IMR-90 (cell line): ENCODE results near the gene NDUFB7.
A peak's percentile ranks its signal among the peaks of the same experiment; 100 is the strongest.

Source experiments
- CTCF ChIP-seq: conservative IDR thresholded peaks from 2 replicates; pipeline ENCODE4 v1.5.1; 2012; ENCODE audit warnings: mild to moderate bottlenecking, low read depth, low read length, improper control_type of control experiment
- FOS ChIP-seq: fragments of 150-350 bp; IDR thresholded peaks from 2 replicates; pipeline ENCODE4 v1.6.1; 2016; ENCODE audit warnings: low read depth, low read length
- TF ChIP-seq, protein P1 (sequence below): fragments of 150-350 bp; IDR thresholded peaks from 2 replicates; pipeline ENCODE4 v1.6.1; 2017; ENCODE audit warnings: mild to moderate bottlenecking, antibody characterized with exemption, low read length, low read depth

- TF ChIP-seq CTCF (no peak), FOS (peak; percentile 57; the same call in 1 of the 2 replicates)
- TF ChIP-seq, protein P1, sequence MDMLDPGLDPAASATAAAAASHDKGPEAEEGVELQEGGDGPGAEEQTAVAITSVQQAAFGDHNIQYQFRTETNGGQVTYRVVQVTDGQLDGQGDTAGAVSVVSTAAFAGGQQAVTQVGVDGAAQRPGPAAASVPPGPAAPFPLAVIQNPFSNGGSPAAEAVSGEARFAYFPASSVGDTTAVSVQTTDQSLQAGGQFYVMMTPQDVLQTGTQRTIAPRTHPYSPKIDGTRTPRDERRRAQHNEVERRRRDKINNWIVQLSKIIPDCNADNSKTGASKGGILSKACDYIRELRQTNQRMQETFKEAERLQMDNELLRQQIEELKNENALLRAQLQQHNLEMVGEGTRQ: no peak
These were observed 51.9 kb downstream of the NDUFB7 start for GRCh38 chr19:14519860-14520407.
